GM18508 (cell line): Measurements from ENCODE around the gene PHAF1.

Experiments
- ATAC-seq: cut with Tn5 transposase; IDR thresholded peaks from one replicate; pipeline ENCODE4 v1.9.1; 2021; ENCODE audit warnings: moderate number of reproducible peaks; ENCODE audit not compliant: insufficient read depth, unreplicated experiment

The PHAF1 gene

DNA sequence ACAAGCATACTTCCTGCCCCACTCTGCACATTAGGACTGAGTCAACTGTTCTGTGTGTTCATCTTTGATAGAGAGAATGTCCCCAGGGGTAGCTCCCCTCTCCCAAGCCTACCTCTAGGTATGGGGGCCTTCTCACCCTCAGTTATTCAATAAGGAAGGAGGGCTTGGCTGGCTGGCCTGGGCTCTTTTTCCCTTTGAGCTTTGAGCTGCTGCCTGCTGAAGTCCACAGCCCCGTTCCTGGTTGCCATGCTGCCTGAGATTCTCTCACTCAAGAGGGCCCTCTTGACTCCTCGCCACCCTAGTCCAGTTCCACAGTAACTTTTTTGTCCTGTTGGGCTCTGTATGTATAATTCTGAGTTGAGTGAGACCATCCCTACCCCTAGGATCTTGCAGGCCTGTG is 36.0 kb downstream of the PHAF1 start:
- ATAC-seq = no peak

DNA sequence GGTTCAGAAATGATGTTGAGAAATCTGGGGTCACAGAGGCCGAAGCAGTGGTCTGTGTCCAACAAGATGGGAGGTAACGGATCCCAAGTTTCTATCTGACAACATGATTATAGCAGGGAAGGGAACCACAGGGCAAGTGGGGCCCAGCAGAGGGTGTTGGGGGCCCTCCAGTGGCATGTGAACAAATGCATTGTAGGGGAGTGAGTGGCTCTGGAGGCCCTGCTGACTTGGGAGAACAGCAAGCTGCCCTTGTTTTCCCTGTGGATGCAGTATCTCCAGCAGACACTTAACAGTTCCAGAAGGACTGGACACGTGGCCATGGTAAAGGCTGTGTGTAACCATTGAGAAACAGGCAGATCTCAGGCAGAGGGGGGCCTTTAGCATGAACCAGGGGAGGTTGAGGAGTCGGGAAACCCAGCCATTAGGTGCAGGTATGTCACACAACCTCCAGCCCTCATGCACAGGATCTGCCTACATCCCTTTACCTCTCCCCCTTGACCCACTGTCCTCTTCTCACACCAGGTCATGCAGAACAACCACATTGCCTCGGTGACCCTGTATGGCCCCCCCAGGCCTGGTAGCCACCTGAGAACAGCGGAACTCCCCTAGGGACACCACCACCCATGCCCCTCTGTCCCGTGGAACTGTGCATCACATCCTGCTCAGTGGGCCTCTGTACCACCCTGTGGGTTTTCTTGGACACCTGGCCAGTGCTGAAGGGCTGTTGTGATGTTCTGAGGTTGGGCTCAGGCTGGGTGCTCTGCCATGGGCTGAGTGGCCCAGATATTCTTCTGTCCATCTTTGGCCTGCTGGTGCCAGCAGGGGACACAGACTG is 37.0 kb downstream of the PHAF1 start:
- ATAC-seq = no peak

DNA sequence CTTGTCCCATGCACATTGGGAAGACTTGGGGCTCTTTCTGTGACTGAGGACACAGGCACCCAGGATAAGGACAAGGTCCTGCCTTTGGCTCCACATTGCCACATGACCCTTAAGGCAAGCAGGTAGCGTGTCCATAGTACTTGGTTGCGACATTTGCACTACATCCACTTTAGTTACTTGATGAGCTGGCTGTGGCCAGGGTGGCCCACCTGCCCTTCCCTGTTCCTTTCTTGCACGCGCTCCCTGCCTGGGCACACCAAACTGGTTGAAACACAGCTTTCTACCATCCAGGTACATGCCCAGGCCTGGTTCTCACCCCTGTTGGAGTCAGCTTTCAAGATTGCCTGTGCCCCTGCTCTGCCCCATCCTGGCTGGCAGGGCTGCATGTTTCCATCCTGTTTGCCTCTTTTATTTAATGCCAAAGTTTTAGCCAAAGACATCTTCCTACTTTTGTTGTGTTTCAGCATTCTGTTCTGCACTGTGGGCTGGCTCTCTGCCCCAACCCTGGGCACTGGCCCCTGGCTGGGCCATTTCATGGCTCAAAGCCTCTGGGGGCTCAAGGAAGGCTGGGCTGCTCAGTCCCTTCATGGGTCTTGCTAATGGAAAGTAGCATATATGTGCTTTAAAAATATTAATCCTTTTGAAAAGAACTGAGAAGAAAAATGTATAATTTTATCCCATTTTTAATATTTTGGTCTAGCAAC is 37.8 kb downstream of the PHAF1 start:
- ATAC-seq = no peak

DNA sequence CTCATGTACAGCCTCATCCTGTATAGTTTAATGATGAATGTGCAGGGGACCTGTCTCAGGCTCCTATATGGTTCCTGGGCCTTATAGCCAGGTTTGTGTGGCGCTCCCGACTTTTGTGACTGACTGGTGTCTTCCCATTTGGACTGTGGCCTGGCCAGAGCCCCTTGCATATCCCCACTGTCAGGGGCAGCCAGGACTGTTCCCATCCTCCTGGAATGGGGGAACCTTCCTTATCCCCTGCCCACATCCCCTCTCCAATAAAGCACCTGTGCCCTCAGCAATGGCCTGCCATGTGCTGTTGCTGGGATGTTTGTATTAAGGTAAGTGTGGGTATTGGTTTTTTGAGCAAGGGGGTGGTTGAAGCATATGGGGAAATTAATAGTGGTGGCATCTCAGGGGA is 38.5 kb downstream of the PHAF1 start:
- ATAC-seq = no peak

DNA sequence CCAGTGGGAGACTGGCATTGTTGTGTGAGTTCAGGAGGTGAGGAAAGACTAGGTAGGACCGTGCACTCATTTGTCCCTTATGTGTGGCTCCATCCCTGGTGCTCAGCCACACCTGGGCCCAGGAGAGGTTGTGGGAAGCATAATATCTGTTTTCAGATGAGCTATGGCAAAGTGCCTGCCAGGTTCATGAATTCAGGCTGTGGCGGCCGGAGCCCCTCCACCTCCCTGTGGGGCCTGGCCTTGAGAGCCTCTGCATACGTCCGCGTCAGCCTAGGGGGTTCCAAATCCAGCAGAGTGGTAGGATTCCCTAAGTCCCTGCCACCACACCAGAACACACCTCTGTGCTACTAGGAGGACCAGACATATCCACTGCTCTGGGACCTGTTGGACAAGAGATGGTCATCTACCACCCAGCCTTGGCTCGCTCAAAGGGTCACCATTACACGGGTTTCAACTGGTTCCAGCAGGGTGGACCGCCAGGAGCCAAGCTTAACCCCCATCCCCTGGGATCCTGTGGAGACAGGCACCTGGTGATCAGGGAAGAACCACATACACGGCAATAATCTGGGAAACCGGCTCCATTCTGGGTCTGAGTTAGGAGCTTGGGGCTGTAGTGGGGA is 39.0 kb downstream of the PHAF1 start:
- ATAC-seq = no peak

DNA sequence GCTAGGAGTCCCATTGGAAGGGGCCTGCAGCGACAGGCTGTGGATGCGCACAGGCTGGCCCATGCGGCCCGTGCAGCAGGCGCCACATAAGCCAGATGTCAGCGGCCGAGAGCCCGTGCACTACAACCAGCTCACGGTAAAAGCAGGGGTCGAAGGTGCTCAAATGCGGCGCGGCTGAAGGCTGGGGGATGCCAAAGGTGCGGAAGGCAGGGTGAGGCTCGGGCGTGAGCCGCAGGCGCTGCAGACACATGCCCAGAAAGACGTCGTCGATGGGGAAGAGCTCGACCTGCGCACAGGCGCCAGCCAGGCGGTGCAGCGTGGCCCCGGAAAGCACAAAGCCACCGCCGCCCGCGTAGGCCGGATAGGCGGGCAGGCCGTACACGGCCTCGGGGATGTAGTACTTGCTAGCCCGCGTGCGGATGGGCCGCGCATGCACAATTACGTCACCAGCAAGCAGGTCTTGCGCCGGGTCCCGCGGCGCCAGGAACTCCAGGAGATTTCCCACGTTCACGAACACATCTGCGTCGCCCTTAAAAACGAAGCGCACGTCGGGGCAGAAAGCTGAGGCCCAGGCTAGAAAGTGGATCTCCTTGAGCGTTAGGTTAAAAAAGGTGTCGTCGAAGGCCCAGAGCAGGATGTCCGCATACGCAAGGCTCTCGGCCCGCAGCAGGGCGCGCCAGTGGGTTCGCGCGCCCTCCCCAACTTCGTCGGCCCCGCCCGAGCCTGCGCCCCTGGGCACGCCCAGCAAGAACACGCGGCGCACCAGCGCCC is 39.7 kb downstream of the PHAF1 start:
- no peak for ATAC-seq

DNA sequence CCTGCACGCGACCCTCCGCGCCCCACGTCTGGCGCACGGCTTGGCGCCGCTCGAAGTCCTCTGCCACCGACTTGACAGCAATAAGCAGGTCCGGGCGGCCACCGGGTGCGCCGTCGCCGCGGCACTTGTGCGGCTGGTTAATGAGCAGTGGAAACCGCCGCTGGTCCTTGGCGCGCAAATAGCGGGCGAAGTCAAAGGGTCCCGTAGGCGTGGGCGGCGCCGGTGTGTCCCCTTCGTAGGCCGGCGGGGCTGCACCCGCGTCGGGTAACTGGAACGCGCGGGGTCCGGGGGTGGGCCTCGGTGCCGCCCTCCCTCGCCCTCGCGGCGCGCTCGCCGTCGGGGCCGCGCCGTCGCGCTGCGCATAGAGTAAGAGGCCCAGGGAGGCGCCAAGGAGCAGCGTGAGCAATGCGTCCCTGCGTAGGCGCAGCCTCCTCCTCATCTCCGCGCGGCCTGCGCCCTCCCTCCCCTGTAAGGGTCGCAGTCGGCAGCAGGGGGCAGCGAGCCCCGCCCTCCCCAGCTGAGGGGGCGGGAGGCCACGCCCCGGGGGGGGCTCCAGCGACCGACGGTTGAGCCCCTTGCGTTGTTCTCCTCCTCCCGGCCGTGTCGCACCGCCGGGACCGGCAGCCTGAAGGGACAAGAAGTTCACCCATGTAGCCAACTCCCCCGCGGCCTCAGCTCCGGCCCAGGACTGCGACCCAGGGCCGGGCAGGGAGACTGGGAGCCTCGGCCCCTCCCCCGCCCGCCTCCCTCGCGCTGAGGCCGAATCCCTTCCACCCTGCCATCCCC is 40.5 kb downstream of the PHAF1 start:
- ATAC-seq = no peak

DNA sequence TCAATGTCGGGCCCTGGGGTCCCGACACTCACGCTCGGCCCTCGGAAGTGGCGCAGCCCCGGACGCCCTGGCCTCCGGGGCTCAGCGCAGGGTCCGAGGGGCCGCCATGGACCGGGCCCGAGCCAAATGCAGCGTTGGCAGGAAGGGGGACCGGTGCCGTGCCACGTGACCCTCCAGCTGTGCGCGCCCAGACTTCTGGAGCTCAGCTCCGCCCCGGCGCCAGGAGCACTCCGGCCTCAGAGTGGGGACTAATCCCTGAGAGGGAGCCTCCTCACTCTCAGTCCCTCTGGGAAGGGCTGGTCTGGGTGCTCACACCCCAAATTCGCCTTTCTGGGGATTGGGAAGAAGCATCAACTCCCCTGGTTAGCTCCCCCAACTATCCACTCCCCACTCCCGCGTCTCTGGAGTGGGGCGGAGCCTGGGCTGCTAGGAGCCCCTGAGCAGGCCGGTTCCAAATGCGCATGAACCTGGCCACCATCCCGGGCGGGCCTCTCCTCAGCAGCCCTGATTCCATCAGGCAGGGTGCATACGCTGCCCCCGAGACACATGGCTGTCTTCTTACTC is 41.2 kb downstream of the PHAF1 start, which contains the start of gene B3GNT9:
Gene B3GNT9 (minus strand): TSS at position 166 of the 564 bp plus-strand sequence. CDS start 513 bp downstream, outside the sequence.
- no peak for ATAC-seq

DNA sequence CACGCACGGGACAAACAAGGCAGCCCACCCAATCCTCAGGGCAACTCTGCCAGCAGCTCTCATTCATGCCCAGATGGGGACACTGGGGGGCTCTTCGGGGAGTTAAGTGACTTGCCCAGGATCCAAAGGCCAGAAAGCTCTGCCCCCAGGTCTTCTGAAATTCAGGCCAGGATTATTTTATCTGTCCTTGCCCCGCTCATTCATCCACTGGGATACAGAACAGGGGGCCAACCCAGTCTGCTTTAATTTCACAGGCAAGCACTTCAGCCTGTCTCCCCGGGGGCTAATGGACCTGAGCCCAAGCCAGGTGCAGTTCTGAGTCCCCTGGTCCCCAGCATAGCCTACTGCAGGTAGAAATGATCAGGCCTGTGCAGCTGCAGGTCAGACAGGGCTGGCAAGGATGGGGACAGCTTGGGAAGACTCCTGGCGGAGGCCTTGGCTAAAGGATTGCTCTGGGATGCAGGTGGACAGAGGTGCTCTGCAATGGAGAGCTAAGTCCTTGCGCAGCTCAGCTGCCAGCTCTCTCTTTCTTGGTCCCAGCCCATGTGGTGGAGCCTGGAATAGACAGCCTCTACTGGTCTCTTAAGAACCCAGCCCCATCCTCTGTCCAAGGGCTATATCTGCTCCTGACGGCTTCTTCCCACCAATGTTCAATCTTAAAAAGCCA is 41.8 kb downstream of the PHAF1 start:
- ATAC-seq = no peak

DNA sequence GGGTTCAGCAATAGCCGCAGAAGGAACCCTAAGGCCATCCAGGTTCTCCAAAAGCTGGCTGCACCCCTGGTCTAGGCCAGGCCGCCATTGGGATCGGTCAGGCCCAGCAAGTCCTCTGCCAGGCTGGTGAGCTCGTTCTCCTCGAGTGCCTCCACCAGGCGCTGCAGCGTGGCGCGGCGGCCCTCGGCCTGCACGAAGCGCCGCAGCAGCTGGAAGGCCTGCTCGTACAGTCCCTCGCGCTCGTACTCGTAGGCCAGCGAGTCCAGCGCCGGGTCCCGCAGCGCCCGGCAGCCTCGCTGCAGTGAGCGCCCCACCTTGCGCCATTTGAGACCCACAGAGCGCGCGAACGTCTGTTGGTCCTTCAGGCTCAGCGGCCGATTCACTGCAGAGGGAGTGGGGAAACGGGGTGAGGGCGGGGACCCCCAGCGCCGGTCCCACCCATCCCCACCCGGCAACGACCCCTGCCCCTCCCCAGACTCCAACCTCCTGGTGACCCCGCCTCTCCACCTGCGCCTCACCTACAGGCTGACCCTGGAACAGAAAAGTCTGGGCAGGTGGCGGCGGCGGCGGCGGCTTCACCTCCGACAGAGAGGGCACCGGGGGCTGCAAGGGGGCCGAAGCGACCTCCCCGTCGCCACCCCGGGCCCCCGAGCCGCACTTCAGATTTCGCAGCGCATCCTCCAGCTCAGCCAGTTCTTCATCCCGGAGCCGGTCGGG is 45.0 kb downstream of the PHAF1 start:
- no peak for ATAC-seq

DNA sequence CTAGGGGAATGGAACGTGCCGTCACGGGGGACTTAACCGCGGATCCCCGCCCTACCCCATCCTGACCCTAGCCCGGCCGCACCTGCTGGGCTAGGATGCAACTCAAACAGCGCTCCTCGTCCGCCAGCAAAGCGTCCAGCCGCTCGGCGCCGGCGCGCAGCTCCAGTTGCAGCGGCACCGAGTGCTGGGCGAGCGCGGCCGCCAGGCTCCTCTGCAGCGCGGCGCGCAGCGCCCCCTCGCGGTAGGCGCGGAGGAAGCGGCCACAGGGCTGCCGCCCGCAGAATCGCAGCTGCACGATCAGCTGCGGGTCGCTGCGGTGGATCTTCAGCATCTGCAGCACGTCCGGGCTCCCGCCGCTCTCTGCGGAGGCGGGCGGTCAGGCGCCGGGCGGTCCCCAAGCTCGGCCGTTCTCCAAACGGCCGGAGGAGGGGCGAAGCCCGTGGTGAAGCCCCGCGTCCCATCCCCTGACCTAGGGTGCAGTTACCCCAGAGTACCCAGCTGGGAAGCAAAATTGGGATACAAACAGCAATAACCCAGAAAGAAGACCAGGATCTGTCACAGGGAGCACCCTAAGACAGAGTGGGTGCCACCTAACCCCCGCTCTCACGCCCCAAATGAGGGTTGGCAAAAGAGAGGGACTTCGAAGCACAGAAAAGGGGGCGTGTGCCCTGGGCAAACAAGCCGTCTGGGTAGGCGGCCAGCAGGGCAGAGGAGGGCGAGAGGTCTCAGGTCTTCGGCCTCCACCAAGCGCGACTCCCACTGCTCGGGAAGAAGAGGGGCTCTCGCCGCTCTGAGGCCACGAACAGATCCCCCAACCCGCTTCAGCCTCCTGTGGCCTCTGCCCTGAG is 45.8 kb downstream of the PHAF1 start:
- ATAC-seq = no peak

DNA sequence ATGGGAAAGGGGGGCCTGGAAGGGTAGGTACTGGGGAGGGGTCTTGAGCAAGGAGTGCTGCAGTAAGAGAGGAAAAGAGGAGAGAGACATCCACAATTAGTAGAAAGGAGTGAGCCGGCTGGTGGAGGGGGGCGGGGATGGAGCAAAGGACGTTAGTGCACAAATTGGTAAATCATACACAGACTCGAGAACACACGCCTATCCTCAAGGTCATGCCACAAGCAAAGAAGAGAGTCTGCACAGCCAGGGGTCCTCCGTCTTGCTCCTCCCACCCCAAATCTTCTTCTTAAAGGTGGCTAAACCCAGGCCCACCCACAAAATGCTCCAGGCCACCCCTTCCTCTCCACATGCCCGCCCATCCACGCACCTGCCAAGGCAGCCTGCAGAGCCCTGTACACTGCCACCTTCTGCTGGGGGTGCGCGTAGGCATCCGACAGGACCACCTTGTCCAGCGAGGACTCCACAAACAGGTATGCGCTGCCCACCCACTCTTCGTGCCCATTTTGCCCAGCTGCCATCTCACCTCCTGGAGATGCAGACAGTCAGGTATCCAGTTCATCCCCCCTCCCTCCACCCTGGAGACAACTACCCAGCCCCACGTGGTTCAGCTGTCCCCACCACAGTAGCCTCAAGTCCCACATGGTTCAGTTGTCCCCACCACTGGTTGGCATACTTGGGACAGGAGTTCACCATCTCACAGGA is 46.6 kb downstream of the PHAF1 start:
- no peak for ATAC-seq

DNA sequence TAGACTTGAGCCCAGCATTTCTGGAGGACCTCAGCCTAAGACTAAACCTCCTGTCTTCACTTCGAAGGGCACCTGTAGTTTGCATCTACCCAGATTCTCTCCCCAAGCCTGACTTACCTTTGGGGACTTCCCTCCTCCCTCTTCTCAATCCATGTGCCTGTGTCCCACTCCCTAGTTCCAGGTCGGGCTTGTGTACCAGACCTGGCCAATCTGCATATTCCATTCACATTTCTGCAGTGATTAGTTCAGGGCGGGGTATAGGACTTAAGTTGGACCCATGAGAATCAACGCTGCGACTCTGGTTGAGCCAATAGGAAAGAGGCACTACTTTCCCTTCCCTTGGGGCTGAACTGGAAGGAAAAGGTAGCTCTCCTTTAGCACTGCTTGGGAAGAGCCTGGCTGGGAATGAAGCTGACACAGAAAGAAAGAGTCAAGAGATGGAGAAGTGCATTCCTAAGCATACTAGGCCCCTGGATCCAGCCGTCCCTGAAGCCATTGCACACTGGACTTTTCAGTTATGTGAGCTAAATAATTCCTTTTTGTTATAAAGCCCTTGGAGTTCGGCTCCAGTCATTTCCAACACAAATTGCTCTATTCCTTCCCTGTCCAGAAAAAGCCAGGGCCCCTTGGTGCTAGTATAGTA is 47.5 kb downstream of the PHAF1 start:
- no peak for ATAC-seq

DNA sequence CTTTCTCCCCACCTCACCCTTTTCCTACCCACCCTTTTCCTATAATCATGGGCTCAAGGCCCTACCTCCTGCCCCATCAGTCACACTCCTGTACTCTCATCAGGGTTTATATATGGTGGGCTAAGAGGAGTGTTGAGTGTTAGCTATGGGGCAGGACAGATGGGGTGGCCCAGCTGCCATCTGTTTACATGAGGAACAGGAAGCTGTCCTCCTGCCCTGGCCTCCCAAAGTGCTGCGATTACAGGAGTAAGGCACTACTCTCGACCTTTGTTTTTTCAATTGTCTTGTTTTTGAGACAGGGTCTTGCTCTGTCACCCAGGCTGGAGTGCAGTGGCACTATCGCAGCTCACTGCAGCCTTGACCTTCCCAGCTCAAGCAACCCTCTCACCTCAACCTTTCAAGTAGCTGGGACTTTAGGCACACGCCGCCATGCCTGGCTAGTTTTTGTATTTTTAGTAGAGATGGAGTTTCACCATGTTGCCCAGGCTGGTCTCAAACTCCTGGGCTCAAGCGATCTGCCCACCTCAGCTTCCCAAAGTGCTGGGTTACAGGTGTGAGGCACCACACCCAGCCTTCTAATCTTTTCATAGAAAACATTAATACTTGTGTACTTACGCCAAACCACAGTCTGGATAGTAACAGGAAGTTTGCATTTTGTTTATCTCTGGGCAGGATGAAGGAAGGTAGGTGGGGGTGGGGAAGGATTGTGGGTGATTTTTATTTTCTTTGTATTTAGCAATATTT is 48.3 kb downstream of the PHAF1 start:
- no peak for ATAC-seq
